ENCODE results near the gene CDK11A.
"Not testable (repeated sequence)": the region's sequence is repeated elsewhere in the genome, so short reads cannot be mapped to it uniquely, and the experiment has no call there.

The CDK11A gene

GRCh38 chr1:1746566-1746909, 22.4 kb upstream of the CDK11A start:
- not testable (repeated sequence) for H3K9me3 Mint-ChIP-seq; H3K4me1 Mint-ChIP-seq (ENCODE audit: low read depth in 2 of 2); H3K27me3 Mint-ChIP-seq; DNase-seq
- ATAC-seq (replicated peaks): peak; percentile 76
- Mint-ChIP-seq H3K4me3 (peak overlapping the region; percentile 37 to 72), H3K36me3 (ENCODE audit: insufficient read depth) (peaks cover 13% of the 10 kb centered on the region), H3K27ac (peak overlapping the region; percentile 86 to 94)

- Mint-ChIP-seq H3K27ac (peak overlapping the region; percentile 86 to 94), H3K4me3 (peak overlapping the region; percentile 37 to 72), H3K36me3 (ENCODE audit: insufficient read depth) (peaks cover 13% of the 10 kb centered on the region)
- ATAC-seq (replicated peaks): peak; percentile 70
- H3K9me3 Mint-ChIP-seq; H3K4me1 Mint-ChIP-seq (ENCODE audit: low read depth in 2 of 2); H3K27me3 Mint-ChIP-seq: not testable (repeated sequence)
- peak; percentile 74 to 91 (median 85) for DNase-seq
These were observed 21.8 kb upstream of the CDK11A start for GRCh38 chr1:1745651-1746565.

- H3K4me1 Mint-ChIP-seq (ENCODE audit: low read depth in 2 of 2); H3K27me3 Mint-ChIP-seq; ATAC-seq (replicated peaks); H3K27ac Mint-ChIP-seq; DNase-seq; H3K4me3 Mint-ChIP-seq; H3K9me3 Mint-ChIP-seq: not testable (repeated sequence)
- peaks cover 13% of the 10 kb centered on the region for H3K36me3 Mint-ChIP-seq (ENCODE audit: insufficient read depth)
These were observed 18.4 kb upstream of the CDK11A start for GRCh38 chr1:1742529-1742928.

GRCh38 chr1:1741013-1741412, 16.9 kb upstream of the CDK11A start:
- not testable (repeated sequence) for H3K4me1 Mint-ChIP-seq (ENCODE audit: low read depth in 2 of 2); DNase-seq; H3K27ac Mint-ChIP-seq; ATAC-seq (replicated peaks); H3K27me3 Mint-ChIP-seq; H3K4me3 Mint-ChIP-seq; H3K9me3 Mint-ChIP-seq
- peaks cover 22% of the 10 kb centered on the region for H3K36me3 Mint-ChIP-seq (ENCODE audit: insufficient read depth)

GRCh38 chr1:1738799-1739337, 14.7 kb upstream of the CDK11A start:
- not testable (repeated sequence) for H3K4me1 Mint-ChIP-seq (ENCODE audit: low read depth in 2 of 2); H3K4me3 Mint-ChIP-seq; H3K27me3 Mint-ChIP-seq; H3K27ac Mint-ChIP-seq; DNase-seq; H3K9me3 Mint-ChIP-seq
- ATAC-seq (replicated peaks): peak; percentile 71
- peaks cover 25% of the 10 kb centered on the region for H3K36me3 Mint-ChIP-seq (ENCODE audit: insufficient read depth)

- not testable (repeated sequence) for H3K27me3 Mint-ChIP-seq; H3K9me3 Mint-ChIP-seq; H3K4me1 Mint-ChIP-seq (ENCODE audit: low read depth in 2 of 2); DNase-seq; H3K4me3 Mint-ChIP-seq
- Mint-ChIP-seq H3K27ac (peak overlapping the region in 1 of 2 donors; percentile 49), H3K36me3 (ENCODE audit: insufficient read depth) (peaks cover 30% of the 10 kb centered on the region)
- peak; percentile 52 for ATAC-seq (replicated peaks)
These were observed 13.8 kb upstream of the CDK11A start for GRCh38 chr1:1737675-1738590.

- Mint-ChIP-seq H3K9me3 (no peaks in the 10 kb centered on the region), H3K27ac (no peak overlapping the region), H3K4me3 (no peak overlapping the region), H3K4me1 (ENCODE audit: low read depth in 2 of 2) (peaks cover 0 to 2% of the 10 kb centered on the region in 2 donors), H3K36me3 (ENCODE audit: insufficient read depth) (peaks cover 42% of the 10 kb centered on the region), H3K27me3 (no peaks in the 10 kb centered on the region)
- DNase-seq: no peak
- ATAC-seq (replicated peaks): no peak
These were observed 8.2 kb upstream of the CDK11A start for GRCh38 chr1:1732381-1732780.

GRCh38 chr1:1730870-1731269, 6.7 kb upstream of the CDK11A start:
- Mint-ChIP-seq H3K4me1 (ENCODE audit: low read depth in 2 of 2) (peaks cover 0 to 2% of the 10 kb centered on the region in 2 donors), H3K27ac (peak overlapping the region in 1 of 2 donors; percentile 35), H3K4me3 (no peak overlapping the region), H3K36me3 (ENCODE audit: insufficient read depth) (peaks cover 28% of the 10 kb centered on the region), H3K9me3 (no peaks in the 10 kb centered on the region), H3K27me3 (no peaks in the 10 kb centered on the region)
- DNase-seq (no peak), ATAC-seq (replicated peaks) (no peak)

GRCh38 chr1:1730230-1730629, 6.1 kb upstream of the CDK11A start:
- H3K4me1 Mint-ChIP-seq (ENCODE audit: low read depth in 2 of 2); DNase-seq; ATAC-seq (replicated peaks); H3K27me3 Mint-ChIP-seq; H3K27ac Mint-ChIP-seq; H3K9me3 Mint-ChIP-seq; H3K4me3 Mint-ChIP-seq: not testable (repeated sequence)
- H3K36me3 Mint-ChIP-seq (ENCODE audit: insufficient read depth): peaks cover 28% of the 10 kb centered on the region

- not testable (repeated sequence) for ATAC-seq (replicated peaks); H3K4me1 Mint-ChIP-seq (ENCODE audit: low read depth in 2 of 2); H3K27me3 Mint-ChIP-seq; DNase-seq; H3K9me3 Mint-ChIP-seq
- Mint-ChIP-seq H3K36me3 (ENCODE audit: insufficient read depth) (peaks cover 31% of the 10 kb centered on the region), H3K27ac (peak overlapping the region in 1 of 2 donors; percentile 84), H3K4me3 (peak overlapping the region in 1 of 2 donors; percentile 68)
These were observed 5.1 kb upstream of the CDK11A start for GRCh38 chr1:1729116-1729816.

- Mint-ChIP-seq H3K36me3 (ENCODE audit: insufficient read depth) (peaks cover 34% of the 10 kb centered on the region), H3K27ac (peak overlapping the region; percentile 62 to 84), H3K4me3 (peak overlapping the region; percentile 13 to 68)
- DNase-seq; H3K4me1 Mint-ChIP-seq (ENCODE audit: low read depth in 2 of 2); H3K9me3 Mint-ChIP-seq; H3K27me3 Mint-ChIP-seq: not testable (repeated sequence)
- peak; percentile 23 for ATAC-seq (replicated peaks)
These were observed 4.3 kb upstream of the CDK11A start for GRCh38 chr1:1728308-1729005.

- H3K27me3 Mint-ChIP-seq; ATAC-seq (replicated peaks); H3K9me3 Mint-ChIP-seq; H3K4me1 Mint-ChIP-seq (ENCODE audit: low read depth in 2 of 2); H3K4me3 Mint-ChIP-seq; DNase-seq: not testable (repeated sequence)
- Mint-ChIP-seq H3K27ac (peak overlapping the region in 1 of 2 donors; percentile 25), H3K36me3 (ENCODE audit: insufficient read depth) (peaks cover 22% of the 10 kb centered on the region)
These were observed 3.0 kb upstream of the CDK11A start for GRCh38 chr1:1727131-1727651.
